Ascending aorta (tissue), 2 donors: ENCODE results near the gene PTPRN2. TPM values are rescaled to one million over a fixed set of nuclear protein-coding genes. Genes with fewer than 3 reads are reported as not detected.

Source experiments
- DNase-seq, 2 donors: peaks; one replicate each; pipeline ENCODE4 v3.0.0-alpha.2; 2019; ENCODE audit warnings: low spot score in 2 of 2
- H3K27ac ChIP-seq, 2 donors: fragments of 200-600 bp; sonication (generic); one replicate each; pipeline ENCODE4 v1.5.1; 2016 to 2017; ENCODE audit warnings: mild to moderate bottlenecking in 1 of 2
- H3K27me3 ChIP-seq: fragments of 200-600 bp; sonication (generic); one replicate; pipeline ENCODE4 v1.5.1; 2017
- H3K36me3 ChIP-seq, 2 donors: fragments of 200-600 bp; sonication (generic); one replicate each; pipeline ENCODE4 v1.5.1; 2016
- H3K4me1 ChIP-seq, 2 donors: fragments of 200-600 bp; sonication (generic); one replicate each; pipeline ENCODE4 v1.5.1; 2016 to 2017; ENCODE audit warnings: mild to moderate bottlenecking in 1 of 2
- H3K4me3 ChIP-seq, 2 donors: fragments of 200-600 bp; sonication (generic); one replicate each; pipeline ENCODE4 v1.5.1; 2016 to 2017; ENCODE audit warnings: mild to moderate bottlenecking in 1 of 2
- H3K9me3 ChIP-seq, 2 donors: fragments of 200-600 bp; sonication (generic); one replicate each; pipeline ENCODE4 v1.5.1; 2016
- CTCF ChIP-seq, 3 experiments: fragments of 200-600 bp in 2 of 3; fragments of 450-650 bp in 1 of 3; sonication (generic) in 2 of 3; IDR thresholded peaks; one replicate each; pipeline ENCODE4 v1.5.1; 2016 to 2019; ENCODE audit warnings: antibody characterized with exemption in 3 of 3, mild to moderate bottlenecking in 1 of 3, moderate library complexity in 1 of 3
- intact Hi-C: fragments of 100-400 bp; cut with DNase I; formaldehyde crosslinking; loops from one replicate; pipeline ENCODE4 v1.15.1; 2023
- total RNA-seq: library from RNA; depleted of rRNA; stranded (reverse); fragments of >200 nt; gene quantifications from one replicate; pipeline ENCODE4 v1.1.0, GENCODE V29; 2016

The PTPRN2 gene
- total RNA-seq, 1 donor from 2014 or later = 7.3 TPM

GRCh38 chr7:157840174-157840913 lies 747.3 kb downstream of the PTPRN2 start:
- H3K27me3 ChIP-seq = no peaks in the 10 kb centered on the region
- no peak for TF ChIP-seq CTCF (IDR thresholded peaks at IDR 0.05)
- no peak overlapping the region for H3K4me3 ChIP-seq
- H3K27ac ChIP-seq = no peak overlapping the region
- no peak for DNase-seq
- no peaks in the 10 kb centered on the region for H3K4me1 ChIP-seq
- intact Hi-C loops = no loop called here
- H3K36me3 ChIP-seq = no peaks in the 10 kb centered on the region
- no peaks in the 10 kb centered on the region for H3K9me3 ChIP-seq

GRCh38 chr7:157839672-157840167 lies 747.9 kb downstream of the PTPRN2 start:
- intact Hi-C loops = no loop called here
- TF ChIP-seq CTCF (IDR thresholded peaks at IDR 0.05) = no peak

GRCh38 chr7:157839226-157839625 lies 748.4 kb downstream of the PTPRN2 start:
- H3K36me3 ChIP-seq = no peaks in the 10 kb centered on the region
- H3K27me3 ChIP-seq = no peaks in the 10 kb centered on the region
- no peaks in the 10 kb centered on the region for H3K9me3 ChIP-seq
- TF ChIP-seq CTCF (IDR thresholded peaks at IDR 0.05) = no peak
- intact Hi-C loops = no loop called here
- no peaks in the 10 kb centered on the region for H3K4me1 ChIP-seq
- no peak for DNase-seq
- H3K4me3 ChIP-seq = no peak overlapping the region
- H3K27ac ChIP-seq = no peak overlapping the region

More at GRCh38 chr7:157839672-157840167, 747.9 kb downstream of the PTPRN2 start:
- no peaks in the 10 kb centered on the region for H3K27me3 ChIP-seq
- DNase-seq = no peak
- H3K27ac ChIP-seq = no peak overlapping the region
- H3K9me3 ChIP-seq = no peaks in the 10 kb centered on the region
- no peak overlapping the region for H3K4me3 ChIP-seq
- H3K4me1 ChIP-seq = no peaks in the 10 kb centered on the region
- H3K36me3 ChIP-seq = no peaks in the 10 kb centered on the region

- intact Hi-C loops = no loop called here
- Histone ChIP-seq H3K4me1 (no peaks in the 10 kb centered on the region), H3K4me3 (no peak overlapping the region), H3K27me3 (no peaks in the 10 kb centered on the region), H3K36me3 (no peaks in the 10 kb centered on the region), H3K27ac (no peak overlapping the region), H3K9me3 (no peaks in the 10 kb centered on the region)
- no peak for DNase-seq
- TF ChIP-seq CTCF (IDR thresholded peaks at IDR 0.05) = no peak
Observed at GRCh38 chr7:157837561-157837960, 750.1 kb downstream of the PTPRN2 start.

- Histone ChIP-seq H3K4me3 (no peak overlapping the region), H3K4me1 (no peaks in the 10 kb centered on the region), H3K27ac (no peak overlapping the region), H3K27me3 (no peaks in the 10 kb centered on the region), H3K36me3 (no peaks in the 10 kb centered on the region), H3K9me3 (no peaks in the 10 kb centered on the region)
- DNase-seq = no peak
- intact Hi-C loops = no loop called here
- no peak for TF ChIP-seq CTCF (IDR thresholded peaks at IDR 0.05)
Observed at GRCh38 chr7:157837047-157837446, 750.6 kb downstream of the PTPRN2 start.
